NCI-H1048 (cell line): Measurements from ENCODE around the gene UNC13C.

Experiments used
- DNase-seq: peaks from one replicate; lab custom pipeline; 2025; lab: John Stamatoyannopoulos, UW

UNC13C gene

GRCh38 chr15:54571576-54571975 lies 593.3 kb downstream of the UNC13C start:
- no peak for DNase-seq

- no peak for DNase-seq
Measured at GRCh38 chr15:54575586-54575985, 597.3 kb downstream of the UNC13C start.

- DNase-seq = peak; percentile 18
Measured at GRCh38 chr15:54576298-54576935, 598.2 kb downstream of the UNC13C start.

- no peak for DNase-seq
Measured at GRCh38 chr15:54577476-54578250, 599.4 kb downstream of the UNC13C start.

GRCh38 chr15:54579855-54580254 lies 601.6 kb downstream of the UNC13C start:
- no peak for DNase-seq

GRCh38 chr15:54580643-54581042 lies 602.4 kb downstream of the UNC13C start:
- DNase-seq = no peak

- DNase-seq = no peak
Measured at GRCh38 chr15:54582863-54583643, 604.8 kb downstream of the UNC13C start.

GRCh38 chr15:54585063-54585462 lies 606.8 kb downstream of the UNC13C start:
- DNase-seq = no peak

- DNase-seq = no peak
Measured at GRCh38 chr15:54594115-54594514, 615.9 kb downstream of the UNC13C start.

GRCh38 chr15:54599386-54599785 lies 621.1 kb downstream of the UNC13C start:
- DNase-seq = no peak

- no peak for DNase-seq
Measured at GRCh38 chr15:54605043-54605442, 626.8 kb downstream of the UNC13C start.

- DNase-seq = no peak
Measured at GRCh38 chr15:54605556-54605955, 627.3 kb downstream of the UNC13C start.

GRCh38 chr15:54608876-54609835 lies 630.9 kb downstream of the UNC13C start:
- DNase-seq = no peak

GRCh38 chr15:54618120-54618519 lies 639.9 kb downstream of the UNC13C start:
- DNase-seq = peak; percentile 17

- no peak for DNase-seq
Measured at GRCh38 chr15:54619180-54619579, 640.9 kb downstream of the UNC13C start.

- no peak for DNase-seq
Measured at GRCh38 chr15:54620916-54621315, 642.7 kb downstream of the UNC13C start.

GRCh38 chr15:54636147-54636546 lies 657.9 kb downstream of the UNC13C start:
- no peak for DNase-seq

- no peak for DNase-seq
Measured at GRCh38 chr15:54638666-54639065, 660.4 kb downstream of the UNC13C start.

GRCh38 chr15:54640873-54641272 lies 662.6 kb downstream of the UNC13C start:
- DNase-seq = no peak

GRCh38 chr15:54644796-54645195 lies 666.6 kb downstream of the UNC13C start:
- DNase-seq = no peak

GRCh38 chr15:54659646-54660045 lies 681.4 kb downstream of the UNC13C start:
- DNase-seq = no peak

- DNase-seq = no peak
Measured at GRCh38 chr15:54660356-54660755, 682.1 kb downstream of the UNC13C start.
